Heart left ventricle (tissue), 13 donors: ENCODE measurements around the gene ZNF488.

Experiments used
- POLR2A ChIP-seq, 2 donors: fragments of 450-650 bp; IDR thresholded peaks; one replicate each; pipeline ENCODE4 v1.6.1; 2017; ENCODE audit warnings: antibody characterized with exemption in 2 of 2, mild to moderate bottlenecking in 2 of 2, moderate library complexity in 2 of 2
- TF ChIP-seq, protein P1 (sequence below), 12 donors: fragments of 200-600 bp; sonication (generic) in 4 of 12; IDR thresholded peaks; one replicate each; pipeline versions ENCODE4 v1.5.0 to v1.8.0; 2018 to 2022; ENCODE audit warnings: antibody characterized with exemption in 12 of 12, mild to moderate bottlenecking in 5 of 12
- donor health status: ischemic (EF 13 %, LVEDD 7.1; RV severe dilation, severe dysfunction).
- donor health status: DM: no; HTN: yes; CAD: no.
- donor health status: DM: no; HTN: no; CAD: no.
- donor health status: ischemic (EF 25% LVEDD 6.9; RV normal size, moderate dysfunction).
- donor health status: ischemic (EF 25% LVEDD 5.7; RV mildly dilated, moderate dysfunction).
- donor health status: ischemic (EF 35%, LVEDD 5.7; RV mildly dilated, moderate dysfunction).
- donor health status: nonischemic (EF 11% LVEDD 7.7; RV severe dilation, severe dysfunction).
- donor health status: DM: yes; HTN: yes; CAD: no.
- donor health status: PGD.
- donor health status: ischemic (EF 29% LVEDD 5.4; RV normal size, mild dysfunction).
- donor health status: nonischemic (EF 23%, LVEDD 6.1; RV moderate dilation, normal function).

DNA sequence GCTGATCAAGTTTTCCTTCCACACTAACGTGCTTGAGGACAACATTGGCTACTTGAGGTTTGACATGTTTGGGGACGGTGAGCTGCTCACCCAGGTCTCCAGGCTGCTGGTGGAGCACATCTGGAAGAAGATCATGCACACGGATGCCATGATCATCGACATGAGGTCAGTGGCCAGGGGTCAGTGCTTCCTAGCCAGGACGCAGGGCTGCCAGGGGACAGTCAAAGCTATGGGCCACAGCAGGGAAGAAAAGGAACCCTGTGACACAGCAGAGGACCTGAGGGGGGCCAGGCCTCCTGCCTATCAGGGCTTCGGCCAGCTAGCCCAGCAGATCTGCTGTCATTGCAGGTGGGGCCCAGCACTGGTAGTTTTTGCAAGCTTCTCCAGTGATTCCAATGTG is 30.7 kb downstream of the ZNF488 start:
- TF ChIP-seq, protein P1, sequence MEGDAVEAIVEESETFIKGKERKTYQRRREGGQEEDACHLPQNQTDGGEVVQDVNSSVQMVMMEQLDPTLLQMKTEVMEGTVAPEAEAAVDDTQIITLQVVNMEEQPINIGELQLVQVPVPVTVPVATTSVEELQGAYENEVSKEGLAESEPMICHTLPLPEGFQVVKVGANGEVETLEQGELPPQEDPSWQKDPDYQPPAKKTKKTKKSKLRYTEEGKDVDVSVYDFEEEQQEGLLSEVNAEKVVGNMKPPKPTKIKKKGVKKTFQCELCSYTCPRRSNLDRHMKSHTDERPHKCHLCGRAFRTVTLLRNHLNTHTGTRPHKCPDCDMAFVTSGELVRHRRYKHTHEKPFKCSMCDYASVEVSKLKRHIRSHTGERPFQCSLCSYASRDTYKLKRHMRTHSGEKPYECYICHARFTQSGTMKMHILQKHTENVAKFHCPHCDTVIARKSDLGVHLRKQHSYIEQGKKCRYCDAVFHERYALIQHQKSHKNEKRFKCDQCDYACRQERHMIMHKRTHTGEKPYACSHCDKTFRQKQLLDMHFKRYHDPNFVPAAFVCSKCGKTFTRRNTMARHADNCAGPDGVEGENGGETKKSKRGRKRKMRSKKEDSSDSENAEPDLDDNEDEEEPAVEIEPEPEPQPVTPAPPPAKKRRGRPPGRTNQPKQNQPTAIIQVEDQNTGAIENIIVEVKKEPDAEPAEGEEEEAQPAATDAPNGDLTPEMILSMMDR (IDR thresholded peaks at IDR 0.05) = no peak
- no peak for TF ChIP-seq POLR2A (IDR thresholded peaks at IDR 0.05)
